SH-SY5Y (cell line): ENCODE results near the gene APOH.

Experiments
- GATA2 ChIP-seq: IDR thresholded peaks from 2 replicates; pipeline ENCODE4 v1.6.1; 2011; ENCODE audit warnings: mild to moderate bottlenecking, low read depth, low read length
- GATA3 ChIP-seq: IDR thresholded peaks from 2 replicates; pipeline ENCODE4 v1.6.1; 2011; ENCODE audit warnings: low read depth, mild to moderate bottlenecking, low read length, moderate library complexity

DNA sequence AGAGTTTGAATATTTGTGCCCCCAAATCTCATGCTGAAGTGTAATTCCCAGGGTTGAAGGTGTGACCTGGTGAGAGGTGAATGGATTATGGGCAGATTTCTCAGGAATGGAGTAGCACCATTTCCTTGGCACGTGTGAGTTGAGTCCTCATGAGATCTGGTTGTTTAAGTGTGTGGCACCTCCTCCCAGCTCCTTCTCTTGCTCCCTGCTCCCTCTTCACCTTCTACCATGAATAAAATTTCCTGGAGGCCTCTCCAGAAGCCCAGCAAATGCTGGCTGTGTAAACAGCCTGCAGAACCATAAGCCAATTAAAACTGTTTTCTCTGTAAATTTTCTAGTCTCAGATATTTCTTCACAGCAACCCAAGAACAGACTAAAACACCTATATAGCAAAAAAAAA, 12.6 kb upstream of the APOH start:
- TF ChIP-seq GATA3 (no peak), GATA2 (no peak)
